ENCODE results near the gene C2CD4D. TPM values are rescaled to one million over a fixed set of nuclear protein-coding genes. Genes with fewer than 3 reads are reported as not detected.

C2CD4D gene
- total RNA-seq, 5 donors from 2014 or later (not counting 1 experiment from before 2014, with no cell fraction given), result 0.26 to 1.1 (median 0.85) TPM

DNA sequence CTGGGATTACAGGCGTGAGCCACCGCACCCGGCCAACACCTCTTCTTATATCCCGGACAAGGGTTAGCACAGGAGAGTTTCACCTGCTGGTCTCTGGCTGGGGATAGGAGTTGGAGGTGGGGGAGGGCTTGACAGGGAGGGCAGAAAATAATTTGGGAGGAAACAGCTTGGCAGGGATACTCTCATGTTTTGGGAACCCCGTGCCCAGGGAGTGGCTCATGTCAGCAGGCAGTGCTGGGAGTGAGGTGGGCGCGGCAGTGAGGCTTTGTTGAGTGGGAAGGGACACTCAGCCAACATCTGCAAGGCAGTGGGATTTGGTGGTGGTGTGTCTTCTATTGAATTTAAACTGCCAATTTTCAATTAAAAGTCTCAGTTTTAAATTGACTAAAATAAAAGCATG, 15.0 kb upstream of the C2CD4D start:
- CTCF ChIA-PET, result no interaction called here

DNA sequence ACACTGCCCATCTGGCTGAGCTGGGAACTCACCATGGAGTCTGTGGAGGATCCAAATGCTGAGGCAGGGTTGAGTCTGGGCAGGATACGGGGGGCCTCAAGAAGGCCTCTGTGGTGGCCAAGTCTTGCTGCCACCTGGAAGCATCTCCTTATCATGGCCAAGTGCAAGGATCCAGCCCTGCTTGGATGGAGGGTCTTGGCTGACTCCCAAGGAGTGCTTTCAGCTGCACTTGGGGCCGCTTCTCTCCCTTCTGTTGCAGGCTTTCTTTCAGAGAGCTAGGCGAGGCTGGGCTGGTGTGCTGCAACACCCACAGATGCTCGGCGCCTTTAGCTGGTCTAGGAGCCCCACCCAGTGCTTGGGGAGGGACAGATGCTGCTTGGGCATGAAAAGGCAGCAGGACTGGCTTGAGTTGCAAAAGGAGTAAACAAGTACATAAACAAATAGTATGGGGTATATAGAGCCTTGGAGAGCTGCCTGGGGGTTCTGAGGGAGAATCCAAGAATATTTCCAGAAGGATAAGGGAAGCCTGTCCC, 13.9 kb upstream of the C2CD4D start, which contains the start of gene THEM5:
TSS of gene THEM5 (minus strand) at position 302 of the 533 bp plus-strand sequence. CDS start at position 155, 147 bp downstream.
- ChIA-PET CTCF (no interaction called here), POLR2A (interaction anchor here in 1 of 2 donors (0.5 kb wide), 1 partner anchor 91 kb away, joined by 4 read pairs; no protein-coding TSS in a partner anchor)
- peak in 1 of 4 experiments; percentile 37 for ATAC-seq (replicated peaks in 1 of 4)
- Histone ChIP-seq H3K36me3 (ENCODE audit: control insufficient read depth in 2 of 2, extremely low read depth in 1 of 2, insufficient read depth in 1 of 2, low read length in 1 of 2) (peaks cover 0 to 4% of the 10 kb centered on the region in 2 donors), H3K4me3 (ENCODE audit: control insufficient read depth in 1 of 2, extremely low read depth in 1 of 2, low read length in 1 of 2) (no peak within 1 kb of the TSS), H3K4me1 (ENCODE audit: control insufficient read depth in 1 of 2, extremely low read depth in 1 of 2, insufficient read depth in 2 of 2, low read length in 2 of 2) (peaks cover 0 to 7% of the 10 kb centered on the region in 2 experiments), H3K27me3 (replicated peaks in 1 of 2; ENCODE audit: control insufficient read depth in 2 of 2, extremely low read depth in 1 of 2, insufficient read depth in 2 of 2, low read length in 1 of 2) (no peaks in the 10 kb centered on the region), H3K9me3 (no peaks in the 10 kb centered on the region), H3K27ac (ENCODE audit: low read length) (no peak within 1 kb of the TSS)
- H3K27me3 Mint-ChIP-seq, result no peaks in the 10 kb centered on the region
- H3K4me3 Mint-ChIP-seq, result no peak within 1 kb of the TSS
- 69% methylated on average over 3 of the region's 5 CpGs for WGBS (ENCODE audit: insufficient coverage)
- peaks cover 0 to 6% (median 0%) of the 10 kb centered on the region in 3 donors for H3K4me1 Mint-ChIP-seq
- peaks cover 11% of the 10 kb centered on the region for H3K36me3 Mint-ChIP-seq
- no peak for DNase-seq
- no peak within 1 kb of the TSS for H3K27ac Mint-ChIP-seq
- no peaks in the 10 kb centered on the region for H3K9me3 Mint-ChIP-seq

More for the DNA sequence above, 15.0 kb upstream of the C2CD4D start:
- DNase-seq (no peak), ATAC-seq (replicated peaks in 1 of 4) (no peak)
- Mint-ChIP-seq H3K27me3 (no peaks in the 10 kb centered on the region), H3K9me3 (no peaks in the 10 kb centered on the region), H3K36me3 (peaks cover 7% of the 10 kb centered on the region), H3K4me3 (no peak overlapping the region), H3K4me1 (no peaks in the 10 kb centered on the region), H3K27ac (no peak overlapping the region)
- POLR2A ChIA-PET, result no interaction called here
- H3K9me3 ChIP-seq, result no peaks in the 10 kb centered on the region
- H3K27me3 ChIP-seq (replicated peaks in 1 of 2; ENCODE audit: control insufficient read depth in 2 of 2, extremely low read depth in 1 of 2, insufficient read depth in 2 of 2, low read length in 1 of 2), result peaks cover 0 to 1% of the 10 kb centered on the region in 2 experiments
- no peak overlapping the region for H3K4me3 ChIP-seq (ENCODE audit: control insufficient read depth in 1 of 2, extremely low read depth in 1 of 2, low read length in 1 of 2)
- 88% methylated on average over 5 of the region's 7 CpGs for WGBS (ENCODE audit: insufficient coverage)
- H3K36me3 ChIP-seq (ENCODE audit: control insufficient read depth in 2 of 2, extremely low read depth in 1 of 2, insufficient read depth in 1 of 2, low read length in 1 of 2), result peaks cover 0 to 4% of the 10 kb centered on the region in 2 donors
- H3K4me1 ChIP-seq (ENCODE audit: control insufficient read depth in 1 of 2, extremely low read depth in 1 of 2, insufficient read depth in 2 of 2, low read length in 2 of 2), result no peaks in the 10 kb centered on the region
- no peak overlapping the region for H3K27ac ChIP-seq (ENCODE audit: low read length)

DNA sequence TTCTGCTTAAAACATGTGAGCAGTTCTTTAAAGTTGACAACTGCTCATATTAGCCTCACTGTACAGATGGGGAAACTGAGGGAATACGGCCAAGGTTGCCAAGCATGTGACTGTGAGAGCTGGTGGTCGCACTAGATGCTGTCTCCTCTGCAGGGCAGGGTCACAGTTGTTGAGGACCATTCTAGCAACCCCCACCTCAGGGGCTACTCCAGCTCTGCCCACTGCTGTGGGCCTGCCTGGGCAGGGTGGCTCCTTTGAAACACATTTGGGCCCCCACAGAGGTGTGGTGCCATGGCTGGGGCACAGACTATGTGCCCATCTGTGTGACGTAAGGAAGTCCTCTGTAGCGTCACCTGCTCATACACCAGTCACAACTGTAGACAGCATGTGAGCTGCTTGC, 13.1 kb upstream of the C2CD4D start:
- no peaks in the 10 kb centered on the region for H3K27me3 Mint-ChIP-seq
- 83% methylated on average over 3 of the region's 4 CpGs for WGBS (ENCODE audit: insufficient coverage)
- H3K27ac ChIP-seq (ENCODE audit: low read length), result no peak overlapping the region
- H3K4me1 Mint-ChIP-seq, result peaks cover 0 to 6% (median 0%) of the 10 kb centered on the region in 3 donors
- no peak for DNase-seq
- no peak overlapping the region for H3K4me3 ChIP-seq (ENCODE audit: control insufficient read depth in 1 of 2, extremely low read depth in 1 of 2, low read length in 1 of 2)
- peaks cover 0 to 6% of the 10 kb centered on the region in 2 donors for H3K36me3 ChIP-seq (ENCODE audit: control insufficient read depth in 2 of 2, extremely low read depth in 1 of 2, insufficient read depth in 1 of 2, low read length in 1 of 2)
- no peak for ATAC-seq (replicated peaks in 1 of 4)
- H3K9me3 ChIP-seq, result no peaks in the 10 kb centered on the region
- no peak overlapping the region for H3K4me3 Mint-ChIP-seq
- no peaks in the 10 kb centered on the region for H3K9me3 Mint-ChIP-seq
- no peak overlapping the region for H3K27ac Mint-ChIP-seq
- H3K27me3 ChIP-seq (replicated peaks in 1 of 2; ENCODE audit: control insufficient read depth in 2 of 2, extremely low read depth in 1 of 2, insufficient read depth in 2 of 2, low read length in 1 of 2), result no peaks in the 10 kb centered on the region
- peaks cover 11% of the 10 kb centered on the region for H3K36me3 Mint-ChIP-seq
- ChIA-PET POLR2A (no interaction called here), CTCF (no interaction called here)
- H3K4me1 ChIP-seq (ENCODE audit: control insufficient read depth in 1 of 2, extremely low read depth in 1 of 2, insufficient read depth in 2 of 2, low read length in 2 of 2), result peaks cover 0 to 13% of the 10 kb centered on the region in 2 experiments

DNA sequence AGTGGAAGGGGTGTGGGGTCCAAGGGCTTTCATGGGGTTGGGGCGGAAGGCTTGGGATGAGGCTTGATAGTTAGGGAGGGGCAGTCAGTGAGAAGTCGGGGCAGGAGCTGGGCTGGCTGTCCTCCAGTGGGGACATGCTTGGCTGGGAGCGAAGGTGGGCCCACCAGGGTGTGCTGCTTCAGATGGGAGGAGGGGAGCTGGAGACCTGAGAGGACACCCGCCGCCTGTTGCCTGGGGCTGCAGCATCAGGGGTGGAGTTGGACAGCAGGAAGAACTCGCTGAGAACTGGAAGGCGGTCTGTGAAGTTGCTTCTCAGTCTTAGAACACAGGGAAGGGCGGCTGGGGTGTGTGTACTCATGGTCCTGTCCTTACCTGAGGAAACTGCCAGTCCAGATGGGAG, 12.3 kb upstream of the C2CD4D start:
- CTCF ChIA-PET, result no interaction called here
- no peak overlapping the region for H3K4me3 Mint-ChIP-seq

DNA sequence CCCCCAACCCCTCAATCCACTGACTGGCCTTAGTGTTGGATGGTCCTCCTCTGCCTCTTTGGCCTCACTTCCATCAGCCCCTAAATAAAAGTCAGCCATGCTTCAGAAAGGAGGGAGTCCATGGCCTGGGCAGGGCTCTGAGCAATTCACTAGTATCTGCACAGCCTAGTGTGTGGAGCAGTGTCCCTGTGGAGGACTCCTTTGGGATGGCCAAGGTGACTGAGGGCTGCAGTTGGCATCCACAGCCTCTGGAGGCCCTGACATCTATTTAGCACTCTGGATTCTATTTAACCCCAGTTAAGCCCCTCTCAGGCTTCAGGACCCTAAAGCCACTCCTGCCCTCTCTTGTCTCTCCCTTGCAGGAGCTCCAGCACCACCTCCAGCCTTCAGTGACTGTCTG, 10.3 kb upstream of the C2CD4D start:
- ChIA-PET POLR2A (no interaction called here), CTCF (no interaction called here)
- H3K27ac Mint-ChIP-seq, result no peak overlapping the region
- H3K9me3 ChIP-seq, result no peaks in the 10 kb centered on the region
- no peak for ATAC-seq (replicated peaks in 1 of 4)
- H3K4me1 ChIP-seq (ENCODE audit: control insufficient read depth in 1 of 2, extremely low read depth in 1 of 2, insufficient read depth in 2 of 2, low read length in 2 of 2), result peaks cover 0 to 17% of the 10 kb centered on the region in 2 experiments
- no peaks in the 10 kb centered on the region for H3K27me3 ChIP-seq (replicated peaks in 1 of 2; ENCODE audit: control insufficient read depth in 2 of 2, extremely low read depth in 1 of 2, insufficient read depth in 2 of 2, low read length in 1 of 2)
- no peak overlapping the region for H3K4me3 ChIP-seq (ENCODE audit: control insufficient read depth in 1 of 2, extremely low read depth in 1 of 2, low read length in 1 of 2)
- no peaks in the 10 kb centered on the region for H3K9me3 Mint-ChIP-seq
- DNase-seq, result no peak
- no peaks in the 10 kb centered on the region for H3K27me3 Mint-ChIP-seq
- peaks cover 0 to 7% of the 10 kb centered on the region in 2 donors for H3K36me3 ChIP-seq (ENCODE audit: control insufficient read depth in 2 of 2, extremely low read depth in 1 of 2, insufficient read depth in 1 of 2, low read length in 1 of 2)
- H3K36me3 Mint-ChIP-seq, result peaks cover 16% of the 10 kb centered on the region
- no peak overlapping the region for H3K27ac ChIP-seq (ENCODE audit: low read length)
- no peak overlapping the region for H3K4me3 Mint-ChIP-seq
- H3K4me1 Mint-ChIP-seq, result peaks cover 0 to 17% (median 7%) of the 10 kb centered on the region in 3 donors

More for the DNA sequence above, 12.3 kb upstream of the C2CD4D start:
- peaks cover 0 to 7% of the 10 kb centered on the region in 2 donors for H3K36me3 ChIP-seq (ENCODE audit: control insufficient read depth in 2 of 2, extremely low read depth in 1 of 2, insufficient read depth in 1 of 2, low read length in 1 of 2)
- H3K27me3 ChIP-seq (replicated peaks in 1 of 2; ENCODE audit: control insufficient read depth in 2 of 2, extremely low read depth in 1 of 2, insufficient read depth in 2 of 2, low read length in 1 of 2), result no peaks in the 10 kb centered on the region
- no peak overlapping the region for H3K27ac Mint-ChIP-seq
- peaks cover 0 to 6% (median 0%) of the 10 kb centered on the region in 3 donors for H3K4me1 Mint-ChIP-seq
- 93% methylated on average over 8 of the region's 8 CpGs for WGBS (ENCODE audit: insufficient coverage)
- H3K27ac ChIP-seq (ENCODE audit: low read length), result no peak overlapping the region
- H3K9me3 Mint-ChIP-seq, result no peaks in the 10 kb centered on the region
- no peak for ATAC-seq (replicated peaks in 1 of 4)
- H3K9me3 ChIP-seq, result no peaks in the 10 kb centered on the region
- POLR2A ChIA-PET, result no interaction called here
- H3K27me3 Mint-ChIP-seq, result no peaks in the 10 kb centered on the region
- H3K4me3 ChIP-seq (ENCODE audit: control insufficient read depth in 1 of 2, extremely low read depth in 1 of 2, low read length in 1 of 2), result no peak overlapping the region
- DNase-seq, result no peak
- peaks cover 0 to 15% of the 10 kb centered on the region in 2 experiments for H3K4me1 ChIP-seq (ENCODE audit: control insufficient read depth in 1 of 2, extremely low read depth in 1 of 2, insufficient read depth in 2 of 2, low read length in 2 of 2)
- H3K36me3 Mint-ChIP-seq, result peaks cover 11% of the 10 kb centered on the region

DNA sequence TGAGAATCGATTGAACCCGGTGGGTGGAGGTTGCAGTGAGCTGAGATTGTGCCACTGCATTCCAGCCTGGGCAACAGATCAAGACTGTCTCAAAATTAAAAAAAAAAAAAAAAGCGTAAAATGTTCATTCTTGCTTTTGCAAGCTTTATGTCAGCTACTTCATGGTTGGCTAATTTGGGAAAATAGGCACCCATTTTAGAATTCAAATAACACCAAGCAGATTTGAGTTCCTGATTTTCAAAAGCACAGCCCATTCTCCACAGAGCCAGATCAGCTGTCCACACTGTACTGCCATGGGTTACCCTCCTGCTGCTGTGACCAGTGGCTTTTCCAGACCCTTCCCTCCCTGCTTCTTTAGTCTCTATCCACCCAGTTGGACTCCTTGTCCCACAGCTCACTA, 9.5 kb upstream of the C2CD4D start:
- peaks cover 19% of the 10 kb centered on the region for H3K36me3 Mint-ChIP-seq
- no peaks in the 10 kb centered on the region for H3K27me3 Mint-ChIP-seq
- Histone ChIP-seq H3K4me1 (ENCODE audit: control insufficient read depth in 1 of 2, extremely low read depth in 1 of 2, insufficient read depth in 2 of 2, low read length in 2 of 2) (peaks cover 0 to 17% of the 10 kb centered on the region in 2 experiments), H3K27ac (ENCODE audit: low read length) (no peak overlapping the region), H3K36me3 (ENCODE audit: control insufficient read depth in 2 of 2, extremely low read depth in 1 of 2, insufficient read depth in 1 of 2, low read length in 1 of 2) (peaks cover 0 to 7% of the 10 kb centered on the region in 2 donors), H3K27me3 (replicated peaks in 1 of 2; ENCODE audit: control insufficient read depth in 2 of 2, extremely low read depth in 1 of 2, insufficient read depth in 2 of 2, low read length in 1 of 2) (no peaks in the 10 kb centered on the region), H3K4me3 (ENCODE audit: control insufficient read depth in 1 of 2, extremely low read depth in 1 of 2, low read length in 1 of 2) (no peak overlapping the region), H3K9me3 (no peaks in the 10 kb centered on the region)
- ATAC-seq (replicated peaks in 1 of 4) (no peak), DNase-seq (no peak)
- H3K4me1 Mint-ChIP-seq, result peaks cover 0 to 19% (median 7%) of the 10 kb centered on the region in 3 donors
- H3K4me3 Mint-ChIP-seq, result no peak overlapping the region
- no peaks in the 10 kb centered on the region for H3K9me3 Mint-ChIP-seq
- WGBS (ENCODE audit: insufficient coverage), result 80% methylated on average over 2 of the region's 3 CpGs
- ChIA-PET CTCF (interaction anchor here in 1 of 2 donors (0.5 to 0.7 kb wide), 3 partner anchors 39 to 891 kb away, joined by 3 read pairs; no protein-coding TSS in a partner anchor), POLR2A (interaction anchor here in 1 of 2 donors (0.6 kb wide), 1 partner anchor 411 kb away, joined by 3 read pairs; no protein-coding TSS in a partner anchor)
- peak overlapping the region in 1 of 2 donors; percentile 31 for H3K27ac Mint-ChIP-seq
